Astrocyte of the cerebellum (primary cell): ENCODE data around the gene TMEM62.
"Not testable (repeated sequence)": the region's sequence is repeated elsewhere in the genome, so short reads cannot be mapped to it uniquely, and the experiment has no call there.

Experiments
- DNase-seq: peaks from one replicate; pipeline ENCODE4 v3.0.0-alpha.2; 2011; ENCODE audit warnings: low read depth
- H3K4me3 ChIP-seq: 2 replicates; pipeline ENCODE4 v1.5.1; 2011; ENCODE audit warnings: mild to moderate bottlenecking, low read depth, low read length, moderate library complexity
- CTCF ChIP-seq: IDR thresholded peaks from 2 replicates; pipeline ENCODE4 v1.5.1; 2012; ENCODE audit warnings: low read length, low read depth, moderate library complexity, mild to moderate bottlenecking; ENCODE audit errors: missing control alignments
- in situ Hi-C: cut with HindIII; loops from 2 replicates; pipeline ENCODE4 v1.10.0; 2017; ENCODE audit warnings: low sequenced_read_pairs

Gene TMEM62

GRCh38 chr15:43220991-43221403, 87.6 kb downstream of the TMEM62 start, which contains the start of gene EPB42:
Gene EPB42, minus strand, starts transcription at chr15:43221018. Its CDS starts 193 bp downstream, at chr15:43220825.
- in situ Hi-C loops, result no loop called here
- H3K4me3 ChIP-seq, result no peak within 1 kb of the TSS
- DNase-seq, result no peak
- TF ChIP-seq CTCF, result no peak

GRCh38 chr15:43221422-43221821, 88.0 kb downstream of the TMEM62 start:
- H3K4me3 ChIP-seq, result no peak overlapping the region
- TF ChIP-seq CTCF, result no peak
- DNase-seq, result no peak
- in situ Hi-C loops, result no loop called here

GRCh38 chr15:43225201-43225949, 92.0 kb downstream of the TMEM62 start:
- in situ Hi-C loops, result no loop called here
- no peak overlapping the region for H3K4me3 ChIP-seq
- peak; percentile 66 for DNase-seq
- peak; percentile 85 for TF ChIP-seq CTCF

GRCh38 chr15:43225950-43226255, 92.5 kb downstream of the TMEM62 start:
- in situ Hi-C loops, DNase-seq, H3K4me3 ChIP-seq: not testable (repeated sequence)

GRCh38 chr15:43226436-43227305, 93.3 kb downstream of the TMEM62 start:
- no peak for TF ChIP-seq CTCF
- no peak for DNase-seq
- H3K4me3 ChIP-seq, result no peak overlapping the region
- in situ Hi-C loops, result no loop called here

- DNase-seq, result no peak
- no peak overlapping the region for H3K4me3 ChIP-seq
- in situ Hi-C loops, result no loop called here
- no peak for TF ChIP-seq CTCF
These were observed 96.6 kb downstream of the TMEM62 start for GRCh38 chr15:43229977-43230376.

GRCh38 chr15:43230640-43231115, 97.3 kb downstream of the TMEM62 start:
- DNase-seq, result no peak
- no peak for TF ChIP-seq CTCF
- H3K4me3 ChIP-seq, result no peak overlapping the region
- in situ Hi-C loops, result no loop called here
